ENCODE data around the gene EIF4G1.
A peak's percentile ranks its signal among the peaks of the same experiment; 100 is the strongest.

The EIF4G1 gene

GRCh38 chr3:184320104-184320445, 5.7 kb downstream of the EIF4G1 start:
- H3K4ac ChIP-seq (ENCODE audit: low read depth in 1 of 2, low read length in 2 of 2) = peak overlapping the region in 1 of 2 experiments; percentile 10
- H3K9me3 ChIP-seq (ENCODE audit: control insufficient read depth, low read length) = no peaks in the 10 kb centered on the region
- H2BK120ac ChIP-seq (ENCODE audit: low read depth, low read length) = no peak overlapping the region
- H3K23ac ChIP-seq (ENCODE audit: low read length in 2 of 2) = no peak overlapping the region
- H2BK15ac ChIP-seq (ENCODE audit: low read depth, poor library complexity, severe bottlenecking) = no peak overlapping the region
- H3K4me1 ChIP-seq (ENCODE audit: control insufficient read depth, insufficient read depth, low read depth, low read length) = peaks cover 32% of the 10 kb centered on the region
- H3K36me3 ChIP-seq (ENCODE audit: control insufficient read depth in 1 of 2, insufficient read depth in 2 of 2, low read depth in 1 of 2, low read length in 2 of 2) = peaks cover 72% of the 10 kb centered on the region in 2 experiments
- H3K14ac ChIP-seq (ENCODE audit: low read length in 2 of 2) = peak overlapping the region in 1 of 2 experiments; percentile 68
- no peak overlapping the region for H4K8ac ChIP-seq (ENCODE audit: low read length)
- H2AFZ ChIP-seq (ENCODE audit: low read depth, low read length) = no peak overlapping the region
- peak overlapping the region in 1 of 2 experiments; percentile 60 for H3K4me3 ChIP-seq (ENCODE audit: insufficient read depth in 1 of 2, low read depth in 1 of 2, low read length in 2 of 2)
- H2BK12ac ChIP-seq (ENCODE audit: low read length in 2 of 2) = peak overlapping the region in 1 of 2 experiments; percentile 84
- peak; percentile 92 for DNase-seq
- peak overlapping the region; percentile 64 for H3K9ac ChIP-seq (ENCODE audit: low read length)
- peak overlapping the region; percentile 12 for H3K4me2 ChIP-seq (ENCODE audit: low read length, poor library complexity, severe bottlenecking)
- peak overlapping the region; percentile 9 for H3K27ac ChIP-seq (ENCODE audit: low read length, poor library complexity, severe bottlenecking)
- 4% methylated on average over 4 of the region's 4 CpGs for WGBS
- H3K18ac ChIP-seq (ENCODE audit: low read depth in 1 of 2, low read length in 2 of 2) = peak overlapping the region; percentile 52 to 85
- no peaks in the 10 kb centered on the region for H3K27me3 ChIP-seq (ENCODE audit: control insufficient read depth in 1 of 2, insufficient read depth in 1 of 2, low read length in 2 of 2)
- peaks cover 30% of the 10 kb centered on the region for H3K79me1 ChIP-seq (replicated peaks; ENCODE audit: low read length, poor library complexity, severe bottlenecking)
- no peak overlapping the region for H4K91ac ChIP-seq (ENCODE audit: low read length)
- H2AK5ac ChIP-seq (ENCODE audit: low read length, severe bottlenecking) = peak overlapping the region; percentile 26
- no peak overlapping the region for H2BK5ac ChIP-seq (ENCODE audit: low read depth, low read length, poor library complexity, severe bottlenecking)

GRCh38 chr3:184321666-184322065, 7.3 kb downstream of the EIF4G1 start:
- H3K18ac ChIP-seq (ENCODE audit: low read depth in 1 of 2, low read length in 2 of 2) = no peak overlapping the region
- no peak overlapping the region for H3K23ac ChIP-seq (ENCODE audit: low read length in 2 of 2)
- H2BK120ac ChIP-seq (ENCODE audit: low read depth, low read length) = no peak overlapping the region
- H3K27ac ChIP-seq (ENCODE audit: low read length, poor library complexity, severe bottlenecking) = no peak overlapping the region
- no peak overlapping the region for H2BK12ac ChIP-seq (ENCODE audit: low read length in 2 of 2)
- peaks cover 85 to 86% of the 10 kb centered on the region in 2 experiments for H3K36me3 ChIP-seq (ENCODE audit: control insufficient read depth in 1 of 2, insufficient read depth in 2 of 2, low read depth in 1 of 2, low read length in 2 of 2)
- H4K8ac ChIP-seq (ENCODE audit: low read length) = no peak overlapping the region
- peak overlapping the region in 1 of 2 experiments; percentile 59 for H3K4me3 ChIP-seq (ENCODE audit: insufficient read depth in 1 of 2, low read depth in 1 of 2, low read length in 2 of 2)
- H2AFZ ChIP-seq (ENCODE audit: low read depth, low read length) = no peak overlapping the region
- H3K4ac ChIP-seq (ENCODE audit: low read depth in 1 of 2, low read length in 2 of 2) = no peak overlapping the region
- H3K79me1 ChIP-seq (replicated peaks; ENCODE audit: low read length, poor library complexity, severe bottlenecking) = peaks cover 38% of the 10 kb centered on the region
- no peak overlapping the region for H3K4me2 ChIP-seq (ENCODE audit: low read length, poor library complexity, severe bottlenecking)
- no peak overlapping the region for H3K14ac ChIP-seq (ENCODE audit: low read length in 2 of 2)
- WGBS = 89% methylated on average over 1 of the region's 5 CpGs
- no peak overlapping the region for H2AK5ac ChIP-seq (ENCODE audit: low read length, severe bottlenecking)
- DNase-seq = no peak
- no peak overlapping the region for H4K91ac ChIP-seq (ENCODE audit: low read length)
- H3K9me3 ChIP-seq (ENCODE audit: control insufficient read depth, low read length) = no peaks in the 10 kb centered on the region
- H3K9ac ChIP-seq (ENCODE audit: low read length) = peak overlapping the region; percentile 64
- no peak overlapping the region for H2BK5ac ChIP-seq (ENCODE audit: low read depth, low read length, poor library complexity, severe bottlenecking)
- peak overlapping the region; percentile 3 for H2BK15ac ChIP-seq (ENCODE audit: low read depth, poor library complexity, severe bottlenecking)
- no peaks in the 10 kb centered on the region for H3K27me3 ChIP-seq (ENCODE audit: control insufficient read depth in 1 of 2, insufficient read depth in 1 of 2, low read length in 2 of 2)
- H3K4me1 ChIP-seq (ENCODE audit: control insufficient read depth, insufficient read depth, low read depth, low read length) = peaks cover 26% of the 10 kb centered on the region

- H2AFZ ChIP-seq (ENCODE audit: low read depth, low read length) = no peak overlapping the region
- peak overlapping the region in 1 of 2 experiments; percentile 59 for H3K4me3 ChIP-seq (ENCODE audit: insufficient read depth in 1 of 2, low read depth in 1 of 2, low read length in 2 of 2)
- no peaks in the 10 kb centered on the region for H3K9me3 ChIP-seq (ENCODE audit: control insufficient read depth, low read length)
- H3K23ac ChIP-seq (ENCODE audit: low read length in 2 of 2) = no peak overlapping the region
- H3K4me2 ChIP-seq (ENCODE audit: low read length, poor library complexity, severe bottlenecking) = no peak overlapping the region
- H3K36me3 ChIP-seq (ENCODE audit: control insufficient read depth in 1 of 2, insufficient read depth in 2 of 2, low read depth in 1 of 2, low read length in 2 of 2) = peaks cover 85 to 88% of the 10 kb centered on the region in 2 experiments
- no peak overlapping the region for H3K4ac ChIP-seq (ENCODE audit: low read depth in 1 of 2, low read length in 2 of 2)
- H2BK5ac ChIP-seq (ENCODE audit: low read depth, low read length, poor library complexity, severe bottlenecking) = no peak overlapping the region
- no peak overlapping the region for H2BK120ac ChIP-seq (ENCODE audit: low read depth, low read length)
- H4K8ac ChIP-seq (ENCODE audit: low read length) = no peak overlapping the region
- no peak overlapping the region for H3K18ac ChIP-seq (ENCODE audit: low read depth in 1 of 2, low read length in 2 of 2)
- peak overlapping the region; percentile 64 for H3K9ac ChIP-seq (ENCODE audit: low read length)
- H2BK12ac ChIP-seq (ENCODE audit: low read length in 2 of 2) = no peak overlapping the region
- no peaks in the 10 kb centered on the region for H3K27me3 ChIP-seq (ENCODE audit: control insufficient read depth in 1 of 2, insufficient read depth in 1 of 2, low read length in 2 of 2)
- peaks cover 43% of the 10 kb centered on the region for H3K79me1 ChIP-seq (replicated peaks; ENCODE audit: low read length, poor library complexity, severe bottlenecking)
- no peak overlapping the region for H3K27ac ChIP-seq (ENCODE audit: low read length, poor library complexity, severe bottlenecking)
- 92% methylated on average over 15 of the region's 20 CpGs for WGBS
- DNase-seq = no peak
- H3K4me1 ChIP-seq (ENCODE audit: control insufficient read depth, insufficient read depth, low read depth, low read length) = peaks cover 16% of the 10 kb centered on the region
- no peak overlapping the region for H3K14ac ChIP-seq (ENCODE audit: low read length in 2 of 2)
- H2AK5ac ChIP-seq (ENCODE audit: low read length, severe bottlenecking) = no peak overlapping the region
- H2BK15ac ChIP-seq (ENCODE audit: low read depth, poor library complexity, severe bottlenecking) = no peak overlapping the region
- H4K91ac ChIP-seq (ENCODE audit: low read length) = no peak overlapping the region
These were observed 8.5 kb downstream of the EIF4G1 start for GRCh38 chr3:184322731-184323487.

- Histone ChIP-seq H2BK5ac (ENCODE audit: low read depth, low read length, poor library complexity, severe bottlenecking) (no peak overlapping the region), H3K79me1 (replicated peaks; ENCODE audit: low read length, poor library complexity, severe bottlenecking) (peaks cover 46% of the 10 kb centered on the region), H3K4me2 (ENCODE audit: low read length, poor library complexity, severe bottlenecking) (no peak overlapping the region), H2AK5ac (ENCODE audit: low read length, severe bottlenecking) (no peak overlapping the region), H3K4ac (ENCODE audit: low read depth in 1 of 2, low read length in 2 of 2) (no peak overlapping the region), H2AFZ (ENCODE audit: low read depth, low read length) (no peak overlapping the region), H3K27me3 (ENCODE audit: control insufficient read depth in 1 of 2, insufficient read depth in 1 of 2, low read length in 2 of 2) (no peaks in the 10 kb centered on the region), H2BK12ac (ENCODE audit: low read length in 2 of 2) (no peak overlapping the region), H3K18ac (ENCODE audit: low read depth in 1 of 2, low read length in 2 of 2) (no peak overlapping the region), H4K91ac (ENCODE audit: low read length) (no peak overlapping the region), H3K27ac (ENCODE audit: low read length, poor library complexity, severe bottlenecking) (no peak overlapping the region), H3K9ac (ENCODE audit: low read length) (peak overlapping the region; percentile 19), H3K23ac (ENCODE audit: low read length in 2 of 2) (no peak overlapping the region), H2BK120ac (ENCODE audit: low read depth, low read length) (no peak overlapping the region), H3K36me3 (ENCODE audit: control insufficient read depth in 1 of 2, insufficient read depth in 2 of 2, low read depth in 1 of 2, low read length in 2 of 2) (peaks cover 89 to 93% of the 10 kb centered on the region in 2 experiments), H3K4me1 (ENCODE audit: control insufficient read depth, insufficient read depth, low read depth, low read length) (peaks cover 15% of the 10 kb centered on the region), H3K4me3 (ENCODE audit: insufficient read depth in 1 of 2, low read depth in 1 of 2, low read length in 2 of 2) (no peak overlapping the region), H4K8ac (ENCODE audit: low read length) (no peak overlapping the region), H3K9me3 (ENCODE audit: control insufficient read depth, low read length) (no peaks in the 10 kb centered on the region), H3K14ac (ENCODE audit: low read length in 2 of 2) (no peak overlapping the region), H2BK15ac (ENCODE audit: low read depth, poor library complexity, severe bottlenecking) (no peak overlapping the region)
- WGBS = 98% methylated on average over 8 of the region's 8 CpGs
- DNase-seq = no peak
These were observed 9.3 kb downstream of the EIF4G1 start for GRCh38 chr3:184323696-184324095.

All from mesenchymal stem cell (in vitro differentiated cells and primary cell).